Thoracic aorta (tissue), 2 donors: ENCODE data around the gene ABCD4. TPM values are rescaled to one million over a fixed set of nuclear protein-coding genes. Genes with fewer than 3 reads are reported as not detected.

ENCODE experiments used
- ATAC-seq: fragments of 150-250 bp; one replicate; pipeline ENCODE4 v1.8.0; 2017; ENCODE audit warnings: low read depth; ENCODE audit not compliant: insufficient number of reproducible peaks, low FRiP score
- DNase-seq: peaks from one replicate; pipeline ENCODE4 v3.0.0-alpha.2; 2020; ENCODE audit warnings: low spot score
- H3K27ac ChIP-seq, 2 donors: fragments of 200-600 bp; sonication (generic); 1 replicate in 1 of 2; 2 replicates in 1 of 2; pipeline ENCODE4 v1.5.1; 2016; ENCODE audit warnings: mild to moderate bottlenecking in 2 of 2, moderate library complexity in 2 of 2
- H3K27me3 ChIP-seq: fragments of 200-600 bp; sonication (generic); replicated peaks from 2 replicates; pipeline ENCODE4 v1.6.0; 2016; ENCODE audit warnings: mild to moderate bottlenecking; ENCODE audit not compliant: insufficient read depth
- H3K36me3 ChIP-seq: fragments of 200-600 bp; sonication (generic); one replicate; pipeline ENCODE4 v1.5.1; 2016
- H3K4me1 ChIP-seq, 2 donors: fragments of 200-600 bp; sonication (generic); 1 replicate in 1 of 2; 2 replicates in 1 of 2; pipeline versions ENCODE4 v1.5.1 to v1.6.0; 2016; ENCODE audit warnings: low read depth in 2 of 2, mild to moderate bottlenecking in 1 of 2; ENCODE audit not compliant: control insufficient read depth in 1 of 2
- H3K4me3 ChIP-seq: fragments of 200-600 bp; sonication (generic); 2 replicates; pipeline ENCODE4 v1.5.1; 2016; ENCODE audit warnings: mild to moderate bottlenecking
- H3K9me3 ChIP-seq: fragments of 200-600 bp; sonication (generic); 2 replicates; pipeline ENCODE4 v1.5.1; 2016
- CTCF ChIP-seq: fragments of 200-600 bp; sonication (generic); IDR thresholded peaks from one replicate; pipeline ENCODE4 v1.5.1; 2019; ENCODE audit warnings: antibody characterized with exemption
- total RNA-seq, 2 donors: library from RNA; depleted of rRNA; stranded (reverse); fragments of >200 nt; gene quantifications; one replicate each; pipeline versions ENCODE4 v1.1.0 to v1.2.3, GENCODE V29; 2016

Gene ABCD4
- total RNA-seq, 2 donors from 2014 or later, result 47.7 to 62.4 TPM

GRCh38 chr14:74245292-74245691, 57.4 kb downstream of the ABCD4 start:
- Histone ChIP-seq H3K9me3 (no peaks in the 10 kb centered on the region), H3K4me3 (no peak overlapping the region), H3K27ac (no peak overlapping the region), H3K36me3 (no peaks in the 10 kb centered on the region), H3K4me1 (peaks cover 7 to 16% of the 10 kb centered on the region in 2 donors), H3K27me3 (peaks cover 22% of the 10 kb centered on the region)
- DNase-seq, result no peak
- TF ChIP-seq CTCF, result no peak
- ATAC-seq, result no peak

GRCh38 chr14:74244115-74244514, 58.6 kb downstream of the ABCD4 start:
- DNase-seq, result no peak
- Histone ChIP-seq H3K9me3 (no peaks in the 10 kb centered on the region), H3K27ac (no peak overlapping the region), H3K36me3 (no peaks in the 10 kb centered on the region), H3K4me3 (no peak overlapping the region), H3K27me3 (peaks cover 31% of the 10 kb centered on the region), H3K4me1 (peaks cover 12 to 27% of the 10 kb centered on the region in 2 donors)
- TF ChIP-seq CTCF, result no peak
- ATAC-seq, result no peak

- ATAC-seq (no peak), DNase-seq (no peak)
- H3K4me1 ChIP-seq, result peaks cover 12 to 27% of the 10 kb centered on the region in 2 donors
- no peak overlapping the region for H3K4me3 ChIP-seq
- TF ChIP-seq CTCF, result no peak
- H3K36me3 ChIP-seq, result no peaks in the 10 kb centered on the region
- peaks cover 36% of the 10 kb centered on the region for H3K27me3 ChIP-seq
- H3K27ac ChIP-seq, result no peak overlapping the region
- no peaks in the 10 kb centered on the region for H3K9me3 ChIP-seq
These were observed 59.7 kb downstream of the ABCD4 start for GRCh38 chr14:74243051-74243450.

- Histone ChIP-seq H3K9me3 (no peaks in the 10 kb centered on the region), H3K36me3 (no peaks in the 10 kb centered on the region), H3K27ac (no peak overlapping the region), H3K27me3 (peaks cover 36% of the 10 kb centered on the region), H3K4me1 (peaks cover 12 to 27% of the 10 kb centered on the region in 2 donors), H3K4me3 (no peak overlapping the region)
- TF ChIP-seq CTCF, result no peak
- DNase-seq (no peak), ATAC-seq (no peak)
These were observed 60.0 kb downstream of the ABCD4 start for GRCh38 chr14:74242780-74243042.

- ATAC-seq (no peak), DNase-seq (no peak)
- Histone ChIP-seq H3K9me3 (no peaks in the 10 kb centered on the region), H3K27me3 (peaks cover 36% of the 10 kb centered on the region), H3K4me1 (peaks cover 12 to 27% of the 10 kb centered on the region in 2 donors), H3K27ac (no peak overlapping the region), H3K4me3 (no peak overlapping the region), H3K36me3 (no peaks in the 10 kb centered on the region)
- no peak for TF ChIP-seq CTCF
These were observed 60.5 kb downstream of the ABCD4 start for GRCh38 chr14:74242021-74242779.
